OCI-M1 (cell line): ENCODE data around the gene EMILIN2.
A peak's percentile ranks its signal among the peaks of the same experiment; 100 is the strongest.

Source experiments
- DNase-seq: peaks from one replicate; lab custom pipeline; 2025; lab: John Stamatoyannopoulos, UW

Gene EMILIN2

DNA sequence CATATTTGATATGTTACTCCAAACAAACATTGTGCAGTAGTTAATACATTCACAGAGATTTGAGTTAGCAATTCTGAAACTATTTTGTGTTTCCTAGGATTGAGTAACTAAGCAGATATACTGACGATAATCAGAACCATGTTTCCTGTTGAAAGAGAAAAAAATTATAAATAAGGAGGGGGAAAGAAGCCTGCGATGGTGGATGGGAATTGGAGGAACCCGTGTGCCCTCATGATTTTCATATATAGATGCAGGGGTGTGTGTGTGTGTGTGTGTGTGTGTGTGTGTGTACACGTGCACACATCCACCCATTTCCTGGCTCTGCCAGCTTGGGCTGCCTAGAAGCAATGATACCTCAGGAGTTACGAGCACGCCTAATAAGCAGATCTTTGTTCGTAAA is 109.2 kb downstream of the EMILIN2 start:
- DNase-seq, result no peak

DNA sequence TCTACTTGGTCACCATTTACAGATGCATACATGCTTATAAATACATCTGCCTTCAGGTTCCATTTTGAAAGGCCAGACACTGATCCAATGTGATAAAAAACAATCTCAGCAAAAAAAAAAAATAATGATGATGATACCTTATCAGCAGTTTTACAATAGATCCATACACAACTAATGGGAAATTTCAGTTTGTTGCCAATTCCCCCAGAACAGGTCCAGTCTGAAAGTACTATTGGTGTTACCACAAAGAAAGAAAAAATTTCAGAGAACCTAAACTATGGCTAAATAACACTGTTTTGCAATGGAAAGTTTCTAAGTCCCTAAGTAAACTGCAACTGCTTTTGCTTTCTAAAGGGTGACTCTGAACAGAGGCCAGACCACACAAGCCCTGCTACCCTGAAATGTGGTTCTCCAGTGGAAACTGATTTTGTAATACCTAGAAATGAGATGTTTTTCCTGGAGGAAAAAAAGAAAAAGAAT is 112.1 kb downstream of the EMILIN2 start:
- peak; percentile 77 for DNase-seq

DNA sequence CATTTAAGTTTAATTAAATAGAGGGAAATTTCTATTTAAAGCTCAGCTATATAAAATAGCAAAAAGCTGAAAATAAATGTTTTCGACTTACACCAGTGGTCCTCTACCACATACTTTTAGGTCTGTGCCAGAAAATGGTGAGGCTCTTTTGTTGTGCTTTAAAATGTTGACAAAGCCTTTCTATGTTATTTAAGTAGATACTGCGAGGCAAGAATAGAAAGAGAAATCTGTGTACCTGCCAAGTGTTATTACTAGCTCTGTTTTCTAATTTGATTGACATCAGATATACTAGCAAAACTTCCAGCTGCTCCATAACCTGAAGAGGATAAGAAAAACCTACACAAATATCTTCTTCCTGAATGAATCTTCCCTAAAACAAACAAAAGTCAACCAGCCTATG is 112.5 kb downstream of the EMILIN2 start:
- DNase-seq, result no peak

DNA sequence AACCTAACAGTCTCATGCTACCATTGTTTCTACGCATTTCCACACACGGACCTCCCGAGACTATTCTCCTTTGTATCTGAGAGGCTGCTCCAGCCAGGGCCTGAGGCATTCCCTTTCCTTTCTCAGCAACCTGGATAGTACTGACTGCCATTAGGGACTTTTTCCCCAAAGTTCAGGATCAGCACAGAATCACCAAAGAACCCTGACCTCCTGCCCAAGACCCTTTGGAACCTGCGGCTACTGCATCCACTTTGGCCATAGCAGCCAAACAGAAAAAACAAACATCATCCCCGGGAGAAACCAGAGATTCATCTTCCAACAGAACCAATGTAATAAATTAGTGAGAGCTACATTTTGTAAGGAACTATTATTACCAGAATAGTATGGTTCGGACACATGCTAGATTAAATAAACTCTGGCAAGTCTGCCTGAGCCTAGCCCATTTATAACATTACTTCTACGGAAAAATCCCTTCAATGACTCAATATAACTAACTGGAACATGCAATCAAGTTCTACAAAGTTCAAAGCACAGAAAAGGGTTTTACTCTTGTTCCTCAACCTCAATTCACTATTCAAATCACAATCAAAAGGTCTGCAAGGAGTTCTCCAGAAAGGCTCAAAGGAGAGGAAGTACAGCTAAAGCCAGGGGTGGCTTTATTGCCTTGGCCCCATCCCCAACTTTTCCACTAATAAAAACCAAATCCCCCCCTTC is 114.3 kb downstream of the EMILIN2 start:
- DNase-seq, result peak; percentile 49

DNA sequence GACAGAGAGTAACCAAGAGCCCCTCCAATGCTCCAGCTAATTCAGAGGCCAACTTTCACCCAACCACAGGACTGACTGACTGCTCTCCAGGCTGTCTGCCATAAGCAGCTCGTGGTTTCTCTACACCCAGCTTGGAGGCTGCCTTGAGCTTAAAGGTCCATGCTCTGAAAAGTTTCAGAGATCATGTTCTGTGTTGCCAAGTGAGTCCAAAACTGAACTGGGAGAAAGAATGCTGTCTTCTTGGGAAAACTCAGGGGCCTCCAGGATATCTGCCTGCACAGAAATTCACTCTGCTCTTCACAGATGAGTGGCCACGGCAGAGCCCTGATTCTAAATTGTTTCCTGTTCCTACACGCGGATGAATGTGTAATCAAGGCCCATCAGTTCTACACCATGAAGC is 115.0 kb downstream of the EMILIN2 start:
- DNase-seq, result peak; percentile 59

DNA sequence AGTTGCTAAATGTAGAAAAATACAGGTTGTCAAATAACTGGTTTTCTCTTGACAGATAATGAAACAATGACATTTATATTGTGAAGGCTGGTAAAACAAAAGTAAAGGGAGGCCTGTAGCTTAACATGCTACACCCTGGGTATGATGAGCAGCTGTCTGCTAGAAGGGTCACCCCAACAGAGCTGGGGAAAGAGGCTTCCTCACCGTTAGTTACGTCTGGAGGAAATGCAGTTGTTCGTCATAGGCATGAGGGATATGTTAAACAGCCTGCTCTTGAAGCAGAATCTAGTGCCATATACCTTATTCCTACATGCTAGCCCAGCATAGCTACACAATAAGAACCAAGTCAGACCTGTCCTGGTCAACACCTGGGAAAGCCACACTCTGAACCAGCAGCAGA is 116.2 kb downstream of the EMILIN2 start:
- DNase-seq, result no peak

DNA sequence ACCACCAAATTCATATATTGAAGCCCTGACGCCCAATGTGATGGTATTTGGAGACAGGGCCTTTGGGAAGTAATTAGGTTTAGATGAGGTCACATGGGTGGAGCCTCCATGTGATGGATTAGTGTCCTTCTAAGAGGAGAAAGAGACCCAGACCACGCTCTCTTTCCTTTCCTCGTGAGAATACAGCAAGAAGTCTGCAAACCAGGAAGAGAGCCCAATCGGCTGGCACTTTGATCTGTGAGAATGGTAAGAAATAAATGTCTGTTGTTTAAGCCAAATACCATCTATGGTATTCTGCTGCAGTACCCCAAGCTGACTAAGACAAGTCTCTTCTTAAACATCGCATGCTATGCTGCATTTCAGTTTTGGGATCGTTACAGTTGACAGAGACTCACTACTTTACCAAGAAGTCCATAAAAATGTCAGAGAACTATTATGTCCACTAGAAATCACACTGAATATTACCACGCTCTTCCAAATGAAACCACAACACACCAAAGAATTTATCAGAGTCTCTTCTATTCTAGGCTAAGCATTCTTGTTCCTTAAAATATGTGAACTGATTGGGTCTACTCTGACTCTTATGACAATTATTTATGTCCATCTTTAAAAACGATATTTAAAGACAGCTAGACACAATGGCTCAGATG is 117.7 kb downstream of the EMILIN2 start:
- no peak for DNase-seq
